Measurements from ENCODE around the gene NPIPA2. TPM values are rescaled to one million over a fixed set of nuclear protein-coding genes. Genes with fewer than 3 reads are reported as not detected.
A peak's percentile ranks its signal among the peaks of the same experiment; 100 is the strongest.
"Not testable (repeated sequence)": the region's sequence is repeated elsewhere in the genome, so short reads cannot be mapped to it uniquely, and the experiment has no call there.

The NPIPA2 gene
- 1 to 10 TPM in 2 of 3 donors, not detected in 1; 1.3 to 5.6 TPM for total RNA-seq
- total RNA-seq (2013) = 1.8 TPM

DNA sequence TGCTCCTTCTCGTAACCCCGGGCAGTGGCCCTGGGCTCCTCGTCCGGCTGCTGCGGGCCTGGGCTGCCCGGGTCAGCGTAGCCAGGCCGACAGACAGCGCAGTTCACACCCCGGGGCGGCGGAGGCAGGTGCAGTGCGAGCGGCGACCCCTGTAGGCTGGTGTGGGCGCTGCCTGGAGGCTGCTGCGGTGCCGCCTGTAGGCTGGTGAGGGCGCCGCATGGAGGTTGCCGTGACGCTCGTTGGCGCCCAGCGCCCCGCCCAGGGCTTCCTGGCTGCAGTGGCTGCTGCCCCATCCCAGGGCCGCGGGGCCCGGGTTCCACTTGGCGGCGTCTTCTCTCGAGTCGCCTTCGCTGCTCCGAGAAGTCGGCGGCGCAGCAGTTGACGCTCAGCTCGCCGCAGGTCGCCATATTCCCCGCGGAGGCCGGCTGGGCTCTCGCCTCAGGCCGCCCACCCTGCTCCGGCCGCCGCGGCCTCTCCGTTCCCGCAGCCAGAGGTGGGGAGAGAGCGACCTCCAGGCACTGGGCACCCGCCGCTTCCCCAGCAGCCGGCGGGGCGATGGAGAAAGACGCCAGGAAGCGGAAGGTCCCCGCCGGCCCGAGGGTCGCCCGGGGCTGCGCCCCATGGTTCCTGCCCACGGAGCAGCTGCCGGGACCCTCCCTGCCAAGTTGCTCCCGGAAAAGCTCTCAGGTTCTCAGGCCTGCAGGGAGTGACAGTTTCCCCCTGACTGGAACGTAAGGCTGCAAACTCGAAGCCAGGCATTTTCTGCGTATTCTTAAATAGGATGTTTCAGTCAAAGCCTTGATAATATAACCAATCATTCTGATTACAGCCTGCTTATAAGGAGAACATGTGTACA lies at the start of gene NPIPA2:
TSS of gene NPIPA2 (plus strand) at position 261 of the 856 bp plus-strand sequence. CDS start 5,533 bp downstream, outside the sequence.
- H3K4me1 Mint-ChIP-seq; H3K27me3 ChIP-seq (ENCODE audit: control insufficient read depth, insufficient read depth, low read length); H3K36me3 ChIP-seq (ENCODE audit: control insufficient read depth, insufficient read depth, low read length); H3K27ac Mint-ChIP-seq; H3K4me3 Mint-ChIP-seq; H3K9me3 Mint-ChIP-seq; DNase-seq; H3K27me3 Mint-ChIP-seq (ENCODE audit: low read depth in 2 of 2); H3K27ac ChIP-seq (ENCODE audit: low read length); H3K9me3 ChIP-seq (ENCODE audit: control insufficient read depth, insufficient read depth, low read length); intact Hi-C loops (cut with micrococcal nuclease); H3K4me1 ChIP-seq (ENCODE audit: control insufficient read depth, insufficient read depth, low read length); H3K36me3 Mint-ChIP-seq; H3K4me3 ChIP-seq (ENCODE audit: low read length): not testable (repeated sequence)
- no CpG with 5 or more reads among the region's 73 CpGs for WGBS (ENCODE audit: insufficient coverage)
- ATAC-seq = peak; percentile 99 to 100 (median 99)

DNA sequence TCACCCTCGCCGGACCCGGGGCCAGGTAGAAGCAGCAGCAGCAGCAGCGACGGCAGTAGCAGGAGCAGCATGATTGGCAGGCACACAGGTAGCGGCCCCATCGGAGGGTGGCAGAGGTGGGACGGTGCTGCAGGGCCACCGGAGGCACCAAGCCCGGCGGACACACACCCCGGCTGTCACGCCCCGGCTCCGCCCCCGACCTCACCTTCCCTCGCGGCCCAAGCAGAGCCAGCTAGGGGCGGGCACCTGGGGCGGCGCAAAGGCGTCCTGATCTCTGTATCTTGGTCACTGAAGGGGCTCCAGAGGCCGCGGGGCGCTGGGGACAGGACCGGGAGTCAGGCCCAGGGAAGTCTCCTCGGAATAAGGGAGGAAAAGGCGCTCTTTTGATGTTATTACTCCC lies 48.2 kb upstream of the NPIPA2 start, which contains the start of gene PLA2G10:
TSS of gene PLA2G10 (minus strand) at position 180 of the 400 bp plus-strand sequence. CDS start at position 101, 79 bp downstream.
- H3K4me1 ChIP-seq (ENCODE audit: control insufficient read depth, insufficient read depth, low read length); H3K9me3 ChIP-seq (ENCODE audit: control insufficient read depth, insufficient read depth, low read length); H3K36me3 Mint-ChIP-seq; H3K4me3 Mint-ChIP-seq; H3K27ac Mint-ChIP-seq; intact Hi-C loops (cut with micrococcal nuclease); ATAC-seq; H3K4me1 Mint-ChIP-seq; H3K9me3 Mint-ChIP-seq; H3K36me3 ChIP-seq (ENCODE audit: control insufficient read depth, insufficient read depth, low read length); H3K4me3 ChIP-seq (ENCODE audit: low read length); DNase-seq; H3K27me3 ChIP-seq (ENCODE audit: control insufficient read depth, insufficient read depth, low read length); H3K27me3 Mint-ChIP-seq (ENCODE audit: low read depth in 2 of 2); H3K27ac ChIP-seq (ENCODE audit: low read length): not testable (repeated sequence)
- no CpG with 5 or more reads among the region's 28 CpGs for WGBS (ENCODE audit: insufficient coverage)

DNA sequence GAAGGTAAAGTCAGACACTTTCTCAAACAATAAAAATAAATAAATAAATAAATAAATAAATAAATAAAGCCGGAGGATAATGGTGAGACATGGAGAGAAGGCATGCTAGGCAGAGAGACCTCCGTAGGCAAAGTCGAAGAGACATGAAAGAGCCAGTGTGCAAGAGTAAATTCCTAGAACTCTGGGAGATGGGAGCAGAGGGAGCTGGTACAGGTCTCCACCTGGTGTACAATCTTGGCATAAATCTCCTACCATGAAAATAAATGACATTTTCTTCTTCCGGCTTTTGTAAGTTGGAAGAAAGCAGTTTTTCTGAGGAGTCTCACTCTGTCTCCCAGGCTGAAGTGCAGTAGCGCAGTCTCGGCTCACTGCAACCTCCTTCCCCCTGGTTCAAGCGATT lies 40.5 kb upstream of the NPIPA2 start:
- H3K36me3 ChIP-seq (ENCODE audit: control insufficient read depth, insufficient read depth, low read length); H3K27ac Mint-ChIP-seq; H3K4me1 Mint-ChIP-seq; H3K4me3 ChIP-seq (ENCODE audit: low read length); H3K9me3 Mint-ChIP-seq; intact Hi-C loops (cut with micrococcal nuclease); H3K4me3 Mint-ChIP-seq; DNase-seq; H3K27ac ChIP-seq (ENCODE audit: low read length); H3K27me3 ChIP-seq (ENCODE audit: control insufficient read depth, insufficient read depth, low read length); H3K36me3 Mint-ChIP-seq; H3K4me1 ChIP-seq (ENCODE audit: control insufficient read depth, insufficient read depth, low read length); H3K27me3 Mint-ChIP-seq (ENCODE audit: low read depth in 2 of 2); H3K9me3 ChIP-seq (ENCODE audit: control insufficient read depth, insufficient read depth, low read length); ATAC-seq: not testable (repeated sequence)
- no CpG with 5 or more reads among the region's 7 CpGs for WGBS (ENCODE audit: insufficient coverage)

DNA sequence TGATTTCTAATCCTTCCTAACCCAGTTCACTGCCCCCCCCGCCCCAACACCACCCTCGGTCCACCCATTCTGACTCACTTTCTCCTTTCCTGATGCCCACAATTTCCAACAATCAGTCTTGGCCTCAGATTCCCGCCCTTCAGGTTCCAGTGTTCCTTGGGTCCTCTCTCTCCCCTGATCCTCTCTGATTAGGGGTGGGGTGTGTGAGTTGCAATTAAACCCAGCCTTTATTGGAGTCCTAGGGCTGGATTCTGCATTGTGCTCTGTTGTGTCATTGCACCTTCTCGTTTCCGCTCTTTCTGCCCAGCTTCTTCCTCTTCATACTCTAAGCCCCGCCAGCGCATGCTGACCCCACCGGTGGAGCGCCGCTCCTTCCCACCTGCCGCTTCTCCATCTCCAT lies 39.7 kb upstream of the NPIPA2 start:
- H3K4me1 ChIP-seq (ENCODE audit: control insufficient read depth, insufficient read depth, low read length); H3K4me1 Mint-ChIP-seq; H3K4me3 ChIP-seq (ENCODE audit: low read length); H3K4me3 Mint-ChIP-seq; H3K27me3 ChIP-seq (ENCODE audit: control insufficient read depth, insufficient read depth, low read length); H3K36me3 Mint-ChIP-seq; H3K27me3 Mint-ChIP-seq (ENCODE audit: low read depth in 2 of 2); H3K9me3 Mint-ChIP-seq; H3K27ac Mint-ChIP-seq; DNase-seq; H3K36me3 ChIP-seq (ENCODE audit: control insufficient read depth, insufficient read depth, low read length); H3K9me3 ChIP-seq (ENCODE audit: control insufficient read depth, insufficient read depth, low read length); intact Hi-C loops (cut with micrococcal nuclease); H3K27ac ChIP-seq (ENCODE audit: low read length): not testable (repeated sequence)
- WGBS (ENCODE audit: insufficient coverage) = no CpG with 5 or more reads among the region's 11 CpGs
- ATAC-seq = peak in 1 of 3 donors; percentile 2

DNA sequence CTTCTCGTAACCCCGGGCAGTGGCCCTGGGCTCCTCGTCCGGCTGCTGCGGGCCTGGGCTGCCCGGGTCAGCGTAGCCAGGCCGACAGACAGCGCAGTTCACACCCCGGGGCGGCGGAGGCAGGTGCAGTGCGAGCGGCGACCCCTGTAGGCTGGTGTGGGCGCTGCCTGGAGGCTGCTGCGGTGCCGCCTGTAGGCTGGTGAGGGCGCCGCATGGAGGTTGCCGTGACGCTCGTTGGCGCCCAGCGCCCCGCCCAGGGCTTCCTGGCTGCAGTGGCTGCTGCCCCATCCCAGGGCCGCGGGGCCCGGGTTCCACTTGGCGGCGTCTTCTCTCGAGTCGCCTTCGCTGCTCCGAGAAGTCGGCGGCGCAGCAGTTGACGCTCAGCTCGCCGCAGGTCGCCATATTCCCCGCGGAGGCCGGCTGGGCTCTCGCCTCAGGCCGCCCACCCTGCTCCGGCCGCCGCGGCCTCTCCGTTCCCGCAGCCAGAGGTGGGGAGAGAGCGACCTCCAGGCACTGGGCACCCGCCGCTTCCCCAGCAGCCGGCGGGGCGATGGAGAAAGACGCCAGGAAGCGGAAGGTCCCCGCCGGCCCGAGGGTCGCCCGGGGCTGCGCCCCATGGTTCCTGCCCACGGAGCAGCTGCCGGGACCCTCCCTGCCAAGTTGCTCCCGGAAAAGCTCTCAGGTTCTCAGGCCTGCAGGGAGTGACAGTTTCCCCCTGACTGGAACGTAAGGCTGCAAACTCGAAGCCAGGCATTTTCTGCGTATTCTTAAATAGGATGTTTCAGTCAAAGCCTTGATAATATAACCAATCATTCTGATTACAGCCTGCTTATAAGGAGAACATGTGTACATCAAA lies 38.9 kb upstream of the NPIPA2 start, which contains the start of gene NPIPA3:
TSS of gene NPIPA3 (plus strand) at position 256 of the 856 bp plus-strand sequence. CDS start 5,533 bp downstream, outside the sequence.
- H3K4me1 Mint-ChIP-seq; H3K4me3 Mint-ChIP-seq; H3K36me3 Mint-ChIP-seq; H3K27ac Mint-ChIP-seq; DNase-seq; intact Hi-C loops (cut with micrococcal nuclease); H3K36me3 ChIP-seq (ENCODE audit: control insufficient read depth, insufficient read depth, low read length); H3K27me3 Mint-ChIP-seq (ENCODE audit: low read depth in 2 of 2); H3K27me3 ChIP-seq (ENCODE audit: control insufficient read depth, insufficient read depth, low read length); H3K4me1 ChIP-seq (ENCODE audit: control insufficient read depth, insufficient read depth, low read length); H3K9me3 Mint-ChIP-seq; H3K27ac ChIP-seq (ENCODE audit: low read length); H3K9me3 ChIP-seq (ENCODE audit: control insufficient read depth, insufficient read depth, low read length); H3K4me3 ChIP-seq (ENCODE audit: low read length): not testable (repeated sequence)
- peak; percentile 99 to 100 (median 99) for ATAC-seq
- no CpG with 5 or more reads among the region's 73 CpGs for WGBS (ENCODE audit: insufficient coverage)

DNA sequence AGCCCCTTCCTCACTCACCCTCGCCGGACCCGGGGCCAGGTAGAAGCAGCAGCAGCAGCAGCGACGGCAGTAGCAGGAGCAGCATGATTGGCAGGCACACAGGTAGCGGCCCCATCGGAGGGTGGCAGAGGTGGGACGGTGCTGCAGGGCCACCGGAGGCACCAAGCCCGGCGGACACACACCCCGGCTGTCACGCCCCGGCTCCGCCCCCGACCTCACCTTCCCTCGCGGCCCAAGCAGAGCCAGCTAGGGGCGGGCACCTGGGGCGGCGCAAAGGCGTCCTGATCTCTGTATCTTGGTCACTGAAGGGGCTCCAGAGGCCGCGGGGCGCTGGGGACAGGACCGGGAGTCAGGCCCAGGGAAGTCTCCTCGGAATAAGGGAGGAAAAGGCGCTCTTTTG lies 9.1 kb upstream of the NPIPA2 start:
- H3K36me3 ChIP-seq (ENCODE audit: control insufficient read depth, insufficient read depth, low read length); H3K4me3 Mint-ChIP-seq; H3K4me3 ChIP-seq (ENCODE audit: low read length); H3K27ac Mint-ChIP-seq; H3K27me3 ChIP-seq (ENCODE audit: control insufficient read depth, insufficient read depth, low read length); intact Hi-C loops (cut with micrococcal nuclease); H3K9me3 Mint-ChIP-seq; H3K36me3 Mint-ChIP-seq; ATAC-seq; H3K4me1 Mint-ChIP-seq; H3K27me3 Mint-ChIP-seq (ENCODE audit: low read depth in 2 of 2); DNase-seq; H3K27ac ChIP-seq (ENCODE audit: low read length); H3K9me3 ChIP-seq (ENCODE audit: control insufficient read depth, insufficient read depth, low read length); H3K4me1 ChIP-seq (ENCODE audit: control insufficient read depth, insufficient read depth, low read length): not testable (repeated sequence)
- no CpG with 5 or more reads among the region's 28 CpGs for WGBS (ENCODE audit: insufficient coverage)

DNA sequence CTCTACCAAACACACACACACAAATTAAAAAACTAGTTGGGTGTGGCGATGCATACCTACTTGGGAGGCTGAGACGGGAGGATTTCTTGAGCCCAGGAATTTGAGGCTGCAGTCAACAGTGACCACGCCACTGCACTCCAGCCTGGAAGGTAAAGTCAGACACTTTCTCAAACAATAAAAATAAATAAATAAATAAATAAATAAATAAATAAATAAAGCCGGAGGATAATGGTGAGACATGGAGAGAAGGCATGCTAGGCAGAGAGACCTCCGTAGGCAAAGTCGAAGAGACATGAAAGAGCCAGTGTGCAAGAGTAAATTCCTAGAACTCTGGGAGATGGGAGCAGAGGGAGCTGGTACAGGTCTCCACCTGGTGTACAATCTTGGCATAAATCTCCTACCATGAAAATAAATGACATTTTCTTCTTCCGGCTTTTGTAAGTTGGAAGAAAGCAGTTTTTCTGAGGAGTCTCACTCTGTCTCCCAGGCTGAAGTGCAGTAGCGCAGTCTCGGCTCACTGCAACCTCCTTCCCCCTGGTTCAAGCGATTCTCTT lies 1.4 kb upstream of the NPIPA2 start:
- H3K27me3 Mint-ChIP-seq (ENCODE audit: low read depth in 2 of 2); H3K27me3 ChIP-seq (ENCODE audit: control insufficient read depth, insufficient read depth, low read length); H3K9me3 Mint-ChIP-seq; H3K9me3 ChIP-seq (ENCODE audit: control insufficient read depth, insufficient read depth, low read length); DNase-seq; H3K36me3 ChIP-seq (ENCODE audit: control insufficient read depth, insufficient read depth, low read length); H3K36me3 Mint-ChIP-seq; H3K4me3 Mint-ChIP-seq; H3K27ac ChIP-seq (ENCODE audit: low read length); H3K4me1 ChIP-seq (ENCODE audit: control insufficient read depth, insufficient read depth, low read length); H3K4me1 Mint-ChIP-seq; H3K4me3 ChIP-seq (ENCODE audit: low read length); intact Hi-C loops (cut with micrococcal nuclease); ATAC-seq; H3K27ac Mint-ChIP-seq: not testable (repeated sequence)
- WGBS (ENCODE audit: insufficient coverage) = no CpG with 5 or more reads among the region's 10 CpGs
